Measurements from ENCODE around the gene BGLAP. TPM values are rescaled to one million over a fixed set of nuclear protein-coding genes. Genes with fewer than 3 reads are reported as not detected.
A peak's percentile ranks its signal among the peaks of the same experiment; 100 is the strongest.

The BGLAP gene
- total RNA-seq, 4 donors from 2014 or later, result 0.82 to 5.0 TPM; not detected in 2

GRCh38 chr1:156200044-156200443, 41.9 kb upstream of the BGLAP start:
- TF ChIP-seq CTCF (IDR thresholded peaks at IDR 0.05), result no peak
- DNase-seq (ENCODE audit: low spot score), result no peak

GRCh38 chr1:156203331-156203730, 38.7 kb upstream of the BGLAP start:
- no peak for TF ChIP-seq CTCF (IDR thresholded peaks at IDR 0.05)
- DNase-seq (ENCODE audit: low spot score), result no peak
- peak; percentile 57 for ATAC-seq (ENCODE audit: low FRiP score)

More at GRCh38 chr1:156200044-156200443, 41.9 kb upstream of the BGLAP start:
- ATAC-seq (ENCODE audit: low FRiP score), result no peak

- no peak for ATAC-seq (ENCODE audit: low FRiP score)
- no peak for DNase-seq (ENCODE audit: low spot score)
- no peak for TF ChIP-seq CTCF (IDR thresholded peaks at IDR 0.05)
Measured at GRCh38 chr1:156204686-156205085, 37.3 kb upstream of the BGLAP start.

- ATAC-seq (ENCODE audit: low FRiP score), result no peak
- no peak for TF ChIP-seq CTCF (IDR thresholded peaks at IDR 0.05)
- DNase-seq (ENCODE audit: low spot score), result no peak
Measured at GRCh38 chr1:156211243-156211642, 30.7 kb upstream of the BGLAP start.

GRCh38 chr1:156212130-156212529, 29.9 kb upstream of the BGLAP start:
- no peak for TF ChIP-seq CTCF (IDR thresholded peaks at IDR 0.05)
- no peak for DNase-seq (ENCODE audit: low spot score)
- no peak for ATAC-seq (ENCODE audit: low FRiP score)

- ATAC-seq (ENCODE audit: low FRiP score) (peak; percentile 85), DNase-seq (ENCODE audit: low spot score) (peak; percentile 84)
- no peak for TF ChIP-seq CTCF (IDR thresholded peaks at IDR 0.05)
Measured at GRCh38 chr1:156212833-156213643, 28.9 kb upstream of the BGLAP start, which contains the start of gene PMF1. TSS of gene PMF1 (plus strand) at chr1:156213007. CDS start at chr1:156213016, 9 bp downstream.

GRCh38 chr1:156213644-156213966, 28.4 kb upstream of the BGLAP start:
- DNase-seq (ENCODE audit: low spot score), result no peak
- TF ChIP-seq CTCF (IDR thresholded peaks at IDR 0.05), result no peak
- no peak for ATAC-seq (ENCODE audit: low FRiP score)

All from omental fat pad (tissue), 4 donors.